ENCODE results near the gene PHAF1. TPM values are rescaled to one million over a fixed set of nuclear protein-coding genes. Genes with fewer than 3 reads are reported as not detected.

Gene PHAF1
- total and polyA plus RNA-seq, 9 donors, result 12.9 to 22.2 (median 17.8) TPM

DNA sequence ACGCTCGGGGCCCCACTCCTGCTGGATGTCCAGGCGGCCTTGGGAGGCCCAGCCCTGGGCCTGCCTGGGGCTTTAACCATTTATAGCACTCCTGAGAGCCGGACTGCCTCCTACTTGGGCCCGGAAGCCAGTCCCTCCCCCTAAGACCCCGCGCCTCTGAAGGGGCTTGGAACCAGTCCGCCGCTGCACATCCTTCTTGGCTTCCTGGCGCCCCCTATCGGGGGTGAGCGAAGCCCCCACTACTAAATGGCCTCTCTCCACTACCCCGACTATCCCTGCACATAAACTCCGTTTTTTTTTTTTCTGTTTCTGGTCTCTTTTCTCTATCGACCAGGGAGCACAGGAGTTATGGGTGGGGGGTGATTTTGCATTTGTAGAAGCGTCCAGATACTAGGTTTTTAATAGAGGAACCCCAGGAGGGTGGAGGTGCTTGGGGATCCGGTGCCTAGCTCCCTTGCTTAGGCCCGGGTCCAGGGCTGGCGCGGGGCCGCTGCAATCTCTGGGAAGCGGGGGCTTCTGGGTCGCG is 60.0 kb downstream of the PHAF1 start:
- Histone ChIP-seq H3K27me3 (ENCODE audit: control insufficient read depth, insufficient read depth, low read length) (peaks cover 97% of the 10 kb centered on the region), H3K36me3 (ENCODE audit: control insufficient read depth, insufficient read depth, low read length) (no peaks in the 10 kb centered on the region), H3K27ac (ENCODE audit: low read length) (peak overlapping the region; percentile 85), H3K4me3 (ENCODE audit: low read length) (peak overlapping the region; percentile 49), H3K4me1 (ENCODE audit: control insufficient read depth, insufficient read depth, low read length) (peaks cover 53% of the 10 kb centered on the region), H3K9me3 (replicated peaks; ENCODE audit: control insufficient read depth, low read depth, low read length) (no peaks in the 10 kb centered on the region)
- no peak for DNase-seq
- 1% methylated on average over 21 of the region's 24 CpGs for WGBS (ENCODE audit: insufficient coverage)

GRCh38 chr16:67170168-67170948 is 60.6 kb downstream of the PHAF1 start, which contains the start of gene NOL3:
Gene NOL3, plus strand, starts transcription at chr16:67170538.
- DNase-seq, result peak; percentile 72
- Histone ChIP-seq H3K9me3 (replicated peaks; ENCODE audit: control insufficient read depth, low read depth, low read length) (no peaks in the 10 kb centered on the region), H3K27me3 (ENCODE audit: control insufficient read depth, insufficient read depth, low read length) (peaks cover 97% of the 10 kb centered on the region), H3K27ac (ENCODE audit: low read length) (peak within 1 kb of the TSS; percentile 95), H3K4me1 (ENCODE audit: control insufficient read depth, insufficient read depth, low read length) (peaks cover 52% of the 10 kb centered on the region), H3K4me3 (ENCODE audit: low read length) (peak within 1 kb of the TSS; percentile 49), H3K36me3 (ENCODE audit: control insufficient read depth, insufficient read depth, low read length) (no peaks in the 10 kb centered on the region)
- under 1% methylated on average over 30 of the region's 50 CpGs for WGBS (ENCODE audit: insufficient coverage)

GRCh38 chr16:67170949-67171649 is 61.4 kb downstream of the PHAF1 start:
- Histone ChIP-seq H3K9me3 (replicated peaks; ENCODE audit: control insufficient read depth, low read depth, low read length) (no peaks in the 10 kb centered on the region), H3K27me3 (ENCODE audit: control insufficient read depth, insufficient read depth, low read length) (peaks cover 97% of the 10 kb centered on the region), H3K4me3 (ENCODE audit: low read length) (peak overlapping the region; percentile 49), H3K36me3 (ENCODE audit: control insufficient read depth, insufficient read depth, low read length) (peaks cover 6% of the 10 kb centered on the region), H3K4me1 (ENCODE audit: control insufficient read depth, insufficient read depth, low read length) (peaks cover 55% of the 10 kb centered on the region), H3K27ac (ENCODE audit: low read length) (peak overlapping the region; percentile 95)
- DNase-seq, result no peak
- WGBS (ENCODE audit: insufficient coverage), result 17% methylated on average over 12 of the region's 14 CpGs

GRCh38 chr16:67173323-67173722 is 63.6 kb downstream of the PHAF1 start:
- Histone ChIP-seq H3K27me3 (ENCODE audit: control insufficient read depth, insufficient read depth, low read length) (peaks cover 90% of the 10 kb centered on the region), H3K4me3 (ENCODE audit: low read length) (peak overlapping the region; percentile 38), H3K36me3 (ENCODE audit: control insufficient read depth, insufficient read depth, low read length) (peaks cover 11% of the 10 kb centered on the region), H3K4me1 (ENCODE audit: control insufficient read depth, insufficient read depth, low read length) (peaks cover 63% of the 10 kb centered on the region), H3K9me3 (replicated peaks; ENCODE audit: control insufficient read depth, low read depth, low read length) (no peaks in the 10 kb centered on the region), H3K27ac (ENCODE audit: low read length) (peak overlapping the region; percentile 17)
- DNase-seq, result no peak
- WGBS (ENCODE audit: insufficient coverage), result 69% methylated on average over 1 of the region's 1 CpG

DNA sequence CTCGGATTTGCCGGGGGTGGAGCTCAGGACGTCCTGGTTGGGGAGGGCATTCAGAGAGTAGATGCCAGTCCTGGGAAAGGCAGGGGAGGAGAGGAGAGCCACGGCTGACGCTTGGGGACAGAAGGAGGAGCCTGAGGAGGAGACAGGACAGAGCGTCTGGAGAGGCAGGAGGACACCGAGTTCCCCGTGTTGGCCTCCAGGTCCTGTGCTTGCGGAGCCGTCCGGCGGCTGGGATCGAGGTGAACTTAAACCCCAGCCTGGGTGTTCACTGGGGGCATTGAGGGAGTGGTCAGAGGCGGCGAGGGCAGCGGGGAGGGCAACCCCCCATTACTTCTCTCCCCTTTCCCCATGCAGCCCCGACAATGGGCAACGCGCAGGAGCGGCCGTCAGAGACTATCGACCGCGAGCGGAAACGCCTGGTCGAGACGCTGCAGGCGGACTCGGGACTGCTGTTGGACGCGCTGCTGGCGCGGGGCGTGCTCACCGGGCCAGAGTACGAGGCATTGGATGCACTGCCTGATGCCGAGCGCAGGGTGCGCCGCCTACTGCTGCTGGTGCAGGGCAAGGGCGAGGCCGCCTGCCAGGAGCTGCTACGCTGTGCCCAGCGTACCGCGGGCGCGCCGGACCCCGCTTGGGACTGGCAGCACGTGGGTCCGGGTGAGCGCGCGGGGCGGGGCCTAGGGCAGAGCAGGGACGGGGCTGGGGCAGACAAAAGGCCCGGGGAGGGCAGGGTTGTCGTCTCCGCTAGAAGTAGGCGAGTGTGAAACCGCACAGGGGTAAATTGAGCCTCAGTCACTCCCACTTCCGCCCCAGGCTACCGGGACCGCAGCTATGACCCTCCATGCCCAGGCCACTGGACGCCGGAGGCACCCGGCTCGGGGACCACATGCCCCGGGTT is 64.3 kb downstream of the PHAF1 start:
- no peaks in the 10 kb centered on the region for H3K9me3 ChIP-seq (replicated peaks; ENCODE audit: control insufficient read depth, low read depth, low read length)
- peaks cover 11% of the 10 kb centered on the region for H3K36me3 ChIP-seq (ENCODE audit: control insufficient read depth, insufficient read depth, low read length)
- H3K4me3 ChIP-seq (ENCODE audit: low read length), result peak overlapping the region; percentile 38
- H3K27ac ChIP-seq (ENCODE audit: low read length), result peak overlapping the region; percentile 62
- H3K27me3 ChIP-seq (ENCODE audit: control insufficient read depth, insufficient read depth, low read length), result peaks cover 83% of the 10 kb centered on the region
- 1% methylated on average over 58 of the region's 71 CpGs for WGBS (ENCODE audit: insufficient coverage)
- peak; percentile 77 for DNase-seq
- peaks cover 62% of the 10 kb centered on the region for H3K4me1 ChIP-seq (ENCODE audit: control insufficient read depth, insufficient read depth, low read length)

GRCh38 chr16:67174706-67175231 is 65.0 kb downstream of the PHAF1 start:
- WGBS (ENCODE audit: insufficient coverage), result 21% methylated on average over 31 of the region's 31 CpGs
- Histone ChIP-seq H3K4me3 (ENCODE audit: low read length) (peak overlapping the region; percentile 38), H3K36me3 (ENCODE audit: control insufficient read depth, insufficient read depth, low read length) (peaks cover 11% of the 10 kb centered on the region), H3K9me3 (replicated peaks; ENCODE audit: control insufficient read depth, low read depth, low read length) (no peaks in the 10 kb centered on the region), H3K27me3 (ENCODE audit: control insufficient read depth, insufficient read depth, low read length) (peaks cover 75% of the 10 kb centered on the region), H3K4me1 (ENCODE audit: control insufficient read depth, insufficient read depth, low read length) (peaks cover 54% of the 10 kb centered on the region), H3K27ac (ENCODE audit: low read length) (peak overlapping the region; percentile 62)
- DNase-seq, result no peak

DNA sequence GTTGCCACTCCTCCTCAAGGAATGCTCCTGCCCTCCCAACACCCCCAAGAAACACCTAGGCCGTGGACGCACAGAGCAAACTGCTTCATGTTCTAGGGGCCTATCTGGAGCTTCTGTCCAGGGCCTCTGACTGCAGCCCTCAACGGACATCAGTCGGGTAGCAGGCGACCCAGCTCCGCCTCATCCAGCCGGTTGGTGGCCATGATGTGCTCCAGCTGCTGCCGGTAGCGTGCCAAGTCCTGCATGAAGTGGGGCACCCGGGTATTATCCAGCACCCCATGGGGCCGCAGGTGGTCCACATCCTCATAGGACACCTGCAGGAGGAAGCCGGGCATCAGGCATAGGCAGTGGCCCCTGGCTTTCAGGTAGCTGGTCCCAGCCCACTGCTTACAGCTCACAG is 66.9 kb downstream of the PHAF1 start:
- Histone ChIP-seq H3K9me3 (replicated peaks; ENCODE audit: control insufficient read depth, low read depth, low read length) (no peaks in the 10 kb centered on the region), H3K4me1 (ENCODE audit: control insufficient read depth, insufficient read depth, low read length) (peaks cover 39% of the 10 kb centered on the region), H3K36me3 (ENCODE audit: control insufficient read depth, insufficient read depth, low read length) (peaks cover 18% of the 10 kb centered on the region), H3K27ac (ENCODE audit: low read length) (no peak overlapping the region), H3K27me3 (ENCODE audit: control insufficient read depth, insufficient read depth, low read length) (peaks cover 58% of the 10 kb centered on the region), H3K4me3 (ENCODE audit: low read length) (no peak overlapping the region)
- no peak for DNase-seq
- 84% methylated on average over 12 of the region's 12 CpGs for WGBS (ENCODE audit: insufficient coverage)

DNA sequence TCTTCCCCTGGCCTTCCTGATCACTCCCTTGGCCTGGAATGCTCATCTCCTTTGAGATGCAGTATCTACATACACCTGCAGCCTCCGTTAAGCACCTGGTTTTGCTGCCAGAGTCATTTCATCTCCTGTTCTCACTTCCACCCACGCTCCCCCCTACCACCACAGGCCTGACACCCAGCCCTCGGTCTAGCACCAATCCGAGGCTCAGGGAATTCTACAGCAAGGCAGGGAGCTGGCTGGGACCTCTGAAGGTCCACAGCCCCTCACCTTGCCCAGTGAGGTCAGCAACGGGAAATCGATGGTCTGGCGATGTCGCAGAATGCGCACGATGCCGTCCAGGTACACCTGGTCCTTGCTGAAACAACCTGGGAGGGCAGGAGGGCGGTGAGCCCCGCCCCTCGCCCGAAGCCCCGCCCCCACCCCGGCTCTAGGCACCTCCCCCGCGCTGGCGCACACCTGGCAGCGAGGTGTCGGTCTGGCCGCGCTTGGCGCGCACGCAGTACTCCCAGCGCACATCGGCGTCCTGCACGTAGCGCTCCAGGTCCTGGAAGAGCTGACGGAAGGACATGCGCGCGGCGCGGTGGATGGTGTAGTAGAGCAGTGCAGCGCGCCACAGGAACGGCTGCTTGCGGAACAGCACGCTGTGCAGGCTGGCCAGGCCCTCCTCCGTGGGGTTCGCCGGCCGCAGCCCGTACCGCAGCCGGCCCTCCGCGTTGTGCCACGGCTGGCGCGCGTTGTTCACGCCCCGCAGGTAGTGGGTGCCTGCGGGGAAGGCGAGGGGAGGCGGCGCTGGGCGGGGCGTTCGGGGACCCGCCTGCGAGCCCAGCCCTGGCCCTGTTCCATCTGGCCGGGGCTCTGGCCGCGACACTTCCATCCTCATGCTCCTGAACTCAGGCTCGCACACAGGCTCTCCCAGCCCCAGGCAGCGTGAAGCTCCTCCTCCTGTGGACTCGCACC is 68.3 kb downstream of the PHAF1 start:
- Histone ChIP-seq H3K36me3 (ENCODE audit: control insufficient read depth, insufficient read depth, low read length) (peaks cover 18% of the 10 kb centered on the region), H3K27ac (ENCODE audit: low read length) (no peak overlapping the region), H3K27me3 (ENCODE audit: control insufficient read depth, insufficient read depth, low read length) (peaks cover 46% of the 10 kb centered on the region), H3K4me1 (ENCODE audit: control insufficient read depth, insufficient read depth, low read length) (peaks cover 42% of the 10 kb centered on the region), H3K9me3 (replicated peaks; ENCODE audit: control insufficient read depth, low read depth, low read length) (no peaks in the 10 kb centered on the region), H3K4me3 (ENCODE audit: low read length) (peak overlapping the region; percentile 26)
- peak; percentile 74 for DNase-seq
- 3% methylated on average over 73 of the region's 73 CpGs for WGBS (ENCODE audit: insufficient coverage)
